ENCODE results near the gene PDE8A.

DNA sequence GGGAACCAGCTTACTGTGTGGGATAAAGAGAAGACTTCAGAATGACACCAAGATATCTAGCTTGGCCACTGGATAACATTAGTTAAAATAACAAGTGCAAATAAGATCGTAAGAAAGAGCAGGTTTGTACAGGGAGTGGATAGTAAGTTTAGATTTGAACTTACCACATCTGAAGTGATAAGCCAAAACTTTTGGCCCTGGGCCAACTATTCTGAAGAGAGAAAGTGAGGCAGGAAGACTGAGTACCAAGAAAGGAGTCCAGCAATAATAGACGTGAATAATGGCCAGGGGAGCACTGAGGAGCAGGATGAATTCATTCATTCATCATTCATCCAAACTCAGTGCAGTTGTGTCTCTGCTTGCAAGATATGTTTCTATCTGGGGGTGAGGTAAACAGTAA, 122.9 kb downstream of the PDE8A start:
- TF ChIP-seq, protein P1, sequence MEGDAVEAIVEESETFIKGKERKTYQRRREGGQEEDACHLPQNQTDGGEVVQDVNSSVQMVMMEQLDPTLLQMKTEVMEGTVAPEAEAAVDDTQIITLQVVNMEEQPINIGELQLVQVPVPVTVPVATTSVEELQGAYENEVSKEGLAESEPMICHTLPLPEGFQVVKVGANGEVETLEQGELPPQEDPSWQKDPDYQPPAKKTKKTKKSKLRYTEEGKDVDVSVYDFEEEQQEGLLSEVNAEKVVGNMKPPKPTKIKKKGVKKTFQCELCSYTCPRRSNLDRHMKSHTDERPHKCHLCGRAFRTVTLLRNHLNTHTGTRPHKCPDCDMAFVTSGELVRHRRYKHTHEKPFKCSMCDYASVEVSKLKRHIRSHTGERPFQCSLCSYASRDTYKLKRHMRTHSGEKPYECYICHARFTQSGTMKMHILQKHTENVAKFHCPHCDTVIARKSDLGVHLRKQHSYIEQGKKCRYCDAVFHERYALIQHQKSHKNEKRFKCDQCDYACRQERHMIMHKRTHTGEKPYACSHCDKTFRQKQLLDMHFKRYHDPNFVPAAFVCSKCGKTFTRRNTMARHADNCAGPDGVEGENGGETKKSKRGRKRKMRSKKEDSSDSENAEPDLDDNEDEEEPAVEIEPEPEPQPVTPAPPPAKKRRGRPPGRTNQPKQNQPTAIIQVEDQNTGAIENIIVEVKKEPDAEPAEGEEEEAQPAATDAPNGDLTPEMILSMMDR (conservative IDR thresholded peaks at IDR 0.05; ENCODE audit: low read length): no peak
- no peak for TF ChIP-seq EZH2phosphoT487 (IDR thresholded peaks at IDR 0.05; ENCODE audit: borderline replicate concordance, low read depth, low read length)
